Measurements from ENCODE around the gene FARS2.

FARS2 gene

GRCh38 chr6:5525209-5525608 is 263.9 kb downstream of the FARS2 start:
- no peak for DNase-seq (ENCODE audit: extremely low read depth in 1 of 2, low read depth in 1 of 2)

- DNase-seq (ENCODE audit: extremely low read depth in 1 of 2, low read depth in 1 of 2) = no peak
These were observed 267.7 kb downstream of the FARS2 start for GRCh38 chr6:5529015-5529414.

- no peak for DNase-seq (ENCODE audit: extremely low read depth in 1 of 2, low read depth in 1 of 2)
These were observed 268.4 kb downstream of the FARS2 start for GRCh38 chr6:5529733-5530132.

- DNase-seq (ENCODE audit: extremely low read depth in 1 of 2, low read depth in 1 of 2) = no peak
These were observed 269.8 kb downstream of the FARS2 start for GRCh38 chr6:5531161-5531560.

GRCh38 chr6:5531853-5532375 is 270.6 kb downstream of the FARS2 start:
- DNase-seq (ENCODE audit: extremely low read depth in 1 of 2, low read depth in 1 of 2) = no peak

- DNase-seq (ENCODE audit: extremely low read depth in 1 of 2, low read depth in 1 of 2) = no peak
These were observed 271.6 kb downstream of the FARS2 start for GRCh38 chr6:5532941-5533340.

- no peak for DNase-seq (ENCODE audit: extremely low read depth in 1 of 2, low read depth in 1 of 2)
These were observed 273.3 kb downstream of the FARS2 start for GRCh38 chr6:5534643-5535042.

- no peak for DNase-seq (ENCODE audit: extremely low read depth in 1 of 2, low read depth in 1 of 2)
These were observed 275.3 kb downstream of the FARS2 start for GRCh38 chr6:5536644-5537043.

GRCh38 chr6:5537132-5537531 is 275.8 kb downstream of the FARS2 start:
- DNase-seq (ENCODE audit: extremely low read depth in 1 of 2, low read depth in 1 of 2) = no peak

GRCh38 chr6:5537967-5538366 is 276.7 kb downstream of the FARS2 start:
- DNase-seq (ENCODE audit: extremely low read depth in 1 of 2, low read depth in 1 of 2) = no peak

- no peak for DNase-seq (ENCODE audit: extremely low read depth in 1 of 2, low read depth in 1 of 2)
These were observed 279.1 kb downstream of the FARS2 start for GRCh38 chr6:5540370-5540769.

- no peak for DNase-seq (ENCODE audit: extremely low read depth in 1 of 2, low read depth in 1 of 2)
These were observed 279.7 kb downstream of the FARS2 start for GRCh38 chr6:5541025-5541424.

GRCh38 chr6:5541751-5542432 is 280.6 kb downstream of the FARS2 start:
- no peak for DNase-seq (ENCODE audit: extremely low read depth in 1 of 2, low read depth in 1 of 2)

- no peak for DNase-seq (ENCODE audit: extremely low read depth in 1 of 2, low read depth in 1 of 2)
These were observed 286.2 kb downstream of the FARS2 start for GRCh38 chr6:5547556-5547955.

GRCh38 chr6:5550631-5551030 is 289.3 kb downstream of the FARS2 start:
- no peak for DNase-seq (ENCODE audit: extremely low read depth in 1 of 2, low read depth in 1 of 2)

- DNase-seq (ENCODE audit: extremely low read depth in 1 of 2, low read depth in 1 of 2) = no peak
These were observed 290.9 kb downstream of the FARS2 start for GRCh38 chr6:5552243-5552642.

GRCh38 chr6:5553767-5554166 is 292.5 kb downstream of the FARS2 start:
- DNase-seq (ENCODE audit: extremely low read depth in 1 of 2, low read depth in 1 of 2) = no peak

- DNase-seq (ENCODE audit: extremely low read depth in 1 of 2, low read depth in 1 of 2) = no peak
These were observed 292.9 kb downstream of the FARS2 start for GRCh38 chr6:5554226-5554625.

- DNase-seq (ENCODE audit: extremely low read depth in 1 of 2, low read depth in 1 of 2) = no peak
These were observed 294.7 kb downstream of the FARS2 start for GRCh38 chr6:5556011-5556410.

GRCh38 chr6:5557506-5557905 is 296.2 kb downstream of the FARS2 start:
- DNase-seq (ENCODE audit: extremely low read depth in 1 of 2, low read depth in 1 of 2) = no peak

GRCh38 chr6:5559651-5560050 is 298.3 kb downstream of the FARS2 start:
- no peak for DNase-seq (ENCODE audit: extremely low read depth in 1 of 2, low read depth in 1 of 2)

- DNase-seq (ENCODE audit: extremely low read depth in 1 of 2, low read depth in 1 of 2) = no peak
These were observed 301.0 kb downstream of the FARS2 start for GRCh38 chr6:5562277-5562676.

- no peak for DNase-seq (ENCODE audit: extremely low read depth in 1 of 2, low read depth in 1 of 2)
These were observed 301.8 kb downstream of the FARS2 start for GRCh38 chr6:5563086-5563485.

Measured in activated CD8-positive, alpha-beta memory T cell treated with anti-CD3 and anti-CD28 coated beads for 1 hour (primary cell).